K562 (cell line): ENCODE results near the gene SLC25A4. TPM values are rescaled to one million over a fixed set of nuclear protein-coding genes. Genes with fewer than 3 reads are reported as not detected.
A peak's percentile ranks its signal among the peaks of the same experiment; 100 is the strongest.

Experiments
- ARID1B ChIP-seq: fragments of 450-650 bp; IDR thresholded peaks from 2 replicates; pipeline ENCODE4 v1.6.1; 2016; ENCODE audit warnings: antibody characterized with exemption, mild to moderate bottlenecking, inconsistent platforms
- ATF7 ChIP-seq: fragments of 450-650 bp; IDR thresholded peaks from 2 replicates; pipeline ENCODE4 v1.7.1; 2014; ENCODE audit warnings: mild to moderate bottlenecking, moderate library complexity
- DMBX1 ChIP-seq: fragments of 250-450 bp; sonication (Bioruptor Pico); IDR thresholded peaks from 2 replicates; pipeline ENCODE4 v1.8.0; 2022; ENCODE audit warnings: inconsistent platforms, mild to moderate bottlenecking, moderate library complexity, borderline replicate concordance
- EP300 ChIP-seq: IDR thresholded peaks from 2 replicates; pipeline ENCODE4 v1.6.1; 2012; ENCODE audit warnings: low read length, improper control_type of control experiment
- EP400 ChIP-seq: fragments of 450-650 bp; IDR thresholded peaks from 2 replicates; pipeline ENCODE4 v1.6.1; 2017; ENCODE audit warnings: antibody characterized with exemption, mild to moderate bottlenecking, moderate library complexity
- FOSL1 ChIP-seq: fragments of 200-800 bp; sonication (Bioruptor generic); conservative IDR thresholded peaks from 2 replicates; pipeline ENCODE4 v1.6.1; 2016; ENCODE audit warnings: missing genetic modification characterization, missing compliant biosample characterization
- HDAC6 ChIP-seq: IDR thresholded peaks from 2 replicates; pipeline ENCODE4 v1.6.1; 2012; ENCODE audit warnings: low read depth, mild to moderate bottlenecking, control low read depth, inconsistent platforms, low read length, moderate library complexity
- IRF2 ChIP-seq: sonication (generic); formaldehyde crosslinking; IDR thresholded peaks from 2 replicates; pipeline ENCODE4 v1.8.1; 2022; ENCODE audit warnings: mild to moderate bottlenecking, missing genetic modification reagents
- JUN ChIP-seq, 2 experiments: sonication (generic) in 1 of 2; formaldehyde crosslinking in 1 of 2; IDR thresholded peaks; 2 replicates each; pipeline versions ENCODE4 v1.6.1 to v1.8.0; 2012 to 2022; ENCODE audit warnings: borderline replicate concordance in 2 of 2, mild to moderate bottlenecking in 2 of 2, improper control_type of control experiment in 1 of 2, low read depth in 1 of 2, low read length in 1 of 2, missing genetic modification reagents in 1 of 2
- JUND ChIP-seq, 2 experiments: IDR thresholded peaks; 2 replicates in 1 of 2; 3 replicates in 1 of 2; pipeline ENCODE4 v1.6.1; 2011; ENCODE audit warnings: borderline replicate concordance in 2 of 2, low read depth in 2 of 2, low read length in 2 of 2, improper control_type of control experiment in 1 of 2, missing biosample characterization in 1 of 2, missing genetic modification characterization in 1 of 2, missing genetic modification reagents in 1 of 2
- KDM1A ChIP-seq, 2 experiments: fragments of 450-650 bp; IDR thresholded peaks; 2 replicates each; pipeline ENCODE4 v1.6.1; 2016; ENCODE audit warnings: mild to moderate bottlenecking in 2 of 2
- L3MBTL2 ChIP-seq: fragments of 450-650 bp; IDR thresholded peaks from 2 replicates; pipeline ENCODE4 v1.6.1; 2016; ENCODE audit warnings: mild to moderate bottlenecking, moderate library complexity
- MEIS2 ChIP-seq: fragments of 450-650 bp; IDR thresholded peaks from 2 replicates; pipeline ENCODE4 v1.6.1; 2014; ENCODE audit warnings: mild to moderate bottlenecking; ENCODE audit not compliant: partially characterized antibody
- SMARCA4 ChIP-seq: fragments of 450-650 bp; IDR thresholded peaks from 2 replicates; pipeline ENCODE4 v1.6.1; 2016
- SMARCE1 ChIP-seq: fragments of 450-650 bp; IDR thresholded peaks from 2 replicates; pipeline ENCODE4 v1.7.1; 2016; ENCODE audit warnings: mild to moderate bottlenecking
- SOX6 ChIP-seq: fragments of 450-650 bp; IDR thresholded peaks from 2 replicates; pipeline ENCODE4 v1.6.1; 2014; ENCODE audit warnings: mild to moderate bottlenecking
- TARDBP ChIP-seq: fragments of 450-650 bp; IDR thresholded peaks from 2 replicates; pipeline ENCODE4 v1.6.1; 2016
- ZNF3 ChIP-seq: fragments of 250-450 bp; sonication (Bioruptor Pico); IDR thresholded peaks from 2 replicates; pipeline ENCODE4 v1.5.0; 2021; ENCODE audit warnings: mild to moderate bottlenecking, moderate library complexity
- ZNF717 ChIP-seq: fragments of 250-450 bp; sonication (Bioruptor Pico); IDR thresholded peaks from 2 replicates; pipeline ENCODE4 v1.5.0; 2021
- polyA plus RNA-seq, 8 experiments: library from polyadenylated mRNA; depleted of rRNA in 4 of 8; stranded (reverse) in 5 of 8; unstranded in 3 of 8; fragments of >200 nt; fragmentation: Nextera tagmentation in 2 of 8; fragmentation: Illumina TruSeq in 1 of 8; extraction: Ambion mirVana in 2 of 8; extraction: Trizol in 1 of 8; gene quantifications; 2 replicates each; pipeline versions ENCODE4 v1.2.1 to v1.2.3, GENCODE V29; 2011 to 2014; ENCODE audit warnings: inconsistent platforms in 1 of 8, missing spikeins in 1 of 8
- total RNA-seq, 7 experiments: library from RNA; depleted of rRNA in 6 of 7; stranded (reverse); fragments of >200 nt in 6 of 7; fragmentation: Illumina TruSeq in 2 of 7; extraction: Trizol in 2 of 7; gene quantifications; 2 replicates each; pipeline versions ENCODE4 v1.2.1 to v1.2.3, GENCODE V29; 2011 to 2021; ENCODE audit warnings: low replicate concordance in 1 of 7
- TF ChIP-seq, protein P1 (sequence below): fragments of 450-650 bp; IDR thresholded peaks from 2 replicates; pipeline ENCODE4 v1.6.1; 2017; ENCODE audit warnings: antibody characterized with exemption, mild to moderate bottlenecking
- TF ChIP-seq, protein P2 (sequence below), 2 experiments: fragments of 450-650 bp in 1 of 2; sonication (generic) in 1 of 2; formaldehyde crosslinking in 1 of 2; IDR thresholded peaks in 1 of 2; conservative IDR thresholded peaks in 1 of 2; 2 replicates each; pipeline versions ENCODE4 v1.6.1 to v1.8.1; 2016 to 2023; ENCODE audit warnings: mild to moderate bottlenecking in 2 of 2, moderate library complexity in 2 of 2, inconsistent platforms in 1 of 2, missing genetic modification reagents in 1 of 2
- TF ChIP-seq, protein P3 (sequence below): sonication (generic); formaldehyde crosslinking; IDR thresholded peaks from 2 replicates; pipeline ENCODE4 v1.9.0; 2022; ENCODE audit warnings: mild to moderate bottlenecking, missing genetic modification reagents

SLC25A4 gene
- total and polyA plus RNA-seq, 9 of the 15 experiments (the other 6 are each of a cell fraction or from before 2014, with no cell fraction given) = 8.3 to 28.6 (median 19.5) TPM

- TF ChIP-seq, protein P1, sequence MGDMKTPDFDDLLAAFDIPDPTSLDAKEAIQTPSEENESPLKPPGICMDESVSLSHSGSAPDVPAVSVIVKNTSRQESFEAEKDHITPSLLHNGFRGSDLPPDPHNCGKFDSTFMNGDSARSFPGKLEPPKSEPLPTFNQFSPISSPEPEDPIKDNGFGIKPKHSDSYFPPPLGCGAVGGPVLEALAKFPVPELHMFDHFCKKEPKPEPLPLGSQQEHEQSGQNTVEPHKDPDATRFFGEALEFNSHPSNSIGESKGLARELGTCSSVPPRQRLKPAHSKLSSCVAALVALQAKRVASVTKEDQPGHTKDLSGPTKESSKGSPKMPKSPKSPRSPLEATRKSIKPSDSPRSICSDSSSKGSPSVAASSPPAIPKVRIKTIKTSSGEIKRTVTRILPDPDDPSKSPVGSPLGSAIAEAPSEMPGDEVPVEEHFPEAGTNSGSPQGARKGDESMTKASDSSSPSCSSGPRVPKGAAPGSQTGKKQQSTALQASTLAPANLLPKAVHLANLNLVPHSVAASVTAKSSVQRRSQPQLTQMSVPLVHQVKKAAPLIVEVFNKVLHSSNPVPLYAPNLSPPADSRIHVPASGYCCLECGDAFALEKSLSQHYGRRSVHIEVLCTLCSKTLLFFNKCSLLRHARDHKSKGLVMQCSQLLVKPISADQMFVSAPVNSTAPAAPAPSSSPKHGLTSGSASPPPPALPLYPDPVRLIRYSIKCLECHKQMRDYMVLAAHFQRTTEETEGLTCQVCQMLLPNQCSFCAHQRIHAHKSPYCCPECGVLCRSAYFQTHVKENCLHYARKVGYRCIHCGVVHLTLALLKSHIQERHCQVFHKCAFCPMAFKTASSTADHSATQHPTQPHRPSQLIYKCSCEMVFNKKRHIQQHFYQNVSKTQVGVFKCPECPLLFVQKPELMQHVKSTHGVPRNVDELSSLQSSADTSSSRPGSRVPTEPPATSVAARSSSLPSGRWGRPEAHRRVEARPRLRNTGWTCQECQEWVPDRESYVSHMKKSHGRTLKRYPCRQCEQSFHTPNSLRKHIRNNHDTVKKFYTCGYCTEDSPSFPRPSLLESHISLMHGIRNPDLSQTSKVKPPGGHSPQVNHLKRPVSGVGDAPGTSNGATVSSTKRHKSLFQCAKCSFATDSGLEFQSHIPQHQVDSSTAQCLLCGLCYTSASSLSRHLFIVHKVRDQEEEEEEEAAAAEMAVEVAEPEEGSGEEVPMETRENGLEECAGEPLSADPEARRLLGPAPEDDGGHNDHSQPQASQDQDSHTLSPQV = peak; percentile 30; the same call in 1 of the 2 replicates
- peak; percentile 76; the same call in 1 of the 2 replicates for TF ChIP-seq JUN (IDR thresholded peaks at IDR 0.05; ENCODE audit: borderline replicate concordance, low read depth, low read length)
- TF ChIP-seq JUN (CRISPR knock-in tag; IDR thresholded peaks at IDR 0.05; ENCODE audit: borderline replicate concordance) = no peak
- no peak for TF ChIP-seq ZNF717 (CRISPR knock-in tag)
- TF ChIP-seq, protein P2, sequence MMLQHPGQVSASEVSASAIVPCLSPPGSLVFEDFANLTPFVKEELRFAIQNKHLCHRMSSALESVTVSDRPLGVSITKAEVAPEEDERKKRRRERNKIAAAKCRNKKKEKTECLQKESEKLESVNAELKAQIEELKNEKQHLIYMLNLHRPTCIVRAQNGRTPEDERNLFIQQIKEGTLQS (IDR thresholded peaks at IDR 0.05) = peak; percentile 81
- TF ChIP-seq, protein P2 (CRISPR knock-in tag; conservative IDR thresholded peaks at IDR 0.05) = no peak
- no peak for TF ChIP-seq HDAC6
- TF ChIP-seq JUND (IDR thresholded peaks at IDR 0.05; ENCODE audit: borderline replicate concordance, low read depth, low read length) = peak; percentile 85
- peak; percentile 64; the same call in 2 of the 3 replicates for TF ChIP-seq JUND (tag; IDR thresholded peaks at IDR 0.05; ENCODE audit: borderline replicate concordance, low read depth, low read length)
- TF ChIP-seq L3MBTL2 = peak; percentile 17; the same call in 1 of the 2 replicates
- TF ChIP-seq ZNF3 (CRISPR knock-in tag) = no peak
- TF ChIP-seq, protein P3, sequence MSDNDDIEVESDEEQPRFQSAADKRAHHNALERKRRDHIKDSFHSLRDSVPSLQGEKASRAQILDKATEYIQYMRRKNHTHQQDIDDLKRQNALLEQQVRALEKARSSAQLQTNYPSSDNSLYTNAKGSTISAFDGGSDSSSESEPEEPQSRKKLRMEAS = peak; percentile 66
- peak; percentile 76 for TF ChIP-seq ARID1B
- TF ChIP-seq EP300 = 0 out of 2 replicates have a peak, but pooled peaks have one; percentile 11
- TF ChIP-seq SMARCA4 = peak; percentile 76
- no peak for TF ChIP-seq TARDBP
- peak; percentile 65 for TF ChIP-seq SOX6
- TF ChIP-seq SMARCE1 = peak; percentile 64; the same call in 1 of the 2 replicates
- TF ChIP-seq ATF7 = no peak
- TF ChIP-seq FOSL1 (tag) = peak; percentile 92
- 0 out of 2 replicates have a peak, but pooled peaks have one; percentile 16 for TF ChIP-seq EP400
- 0 out of 4 replicates have a peak, but pooled peaks of 1 of the 2 experiments have one; percentile 9 for TF ChIP-seq KDM1A (IDR thresholded peaks at IDR 0.05)
- no peak for TF ChIP-seq DMBX1 (CRISPR knock-in tag)
- no peak for TF ChIP-seq MEIS2
- no peak for TF ChIP-seq IRF2 (CRISPR knock-in tag)
Observed at GRCh38 chr4:185167234-185167633, 24.2 kb downstream of the SLC25A4 start (continued).
